ENCODE data around the gene ANO1. TPM values are rescaled to one million over a fixed set of nuclear protein-coding genes. Genes with fewer than 3 reads are reported as not detected.

Gene ANO1
- total RNA-seq, 4 donors from 2014 or later, result 22.5 to 57.6 (median 41.4) TPM

DNA sequence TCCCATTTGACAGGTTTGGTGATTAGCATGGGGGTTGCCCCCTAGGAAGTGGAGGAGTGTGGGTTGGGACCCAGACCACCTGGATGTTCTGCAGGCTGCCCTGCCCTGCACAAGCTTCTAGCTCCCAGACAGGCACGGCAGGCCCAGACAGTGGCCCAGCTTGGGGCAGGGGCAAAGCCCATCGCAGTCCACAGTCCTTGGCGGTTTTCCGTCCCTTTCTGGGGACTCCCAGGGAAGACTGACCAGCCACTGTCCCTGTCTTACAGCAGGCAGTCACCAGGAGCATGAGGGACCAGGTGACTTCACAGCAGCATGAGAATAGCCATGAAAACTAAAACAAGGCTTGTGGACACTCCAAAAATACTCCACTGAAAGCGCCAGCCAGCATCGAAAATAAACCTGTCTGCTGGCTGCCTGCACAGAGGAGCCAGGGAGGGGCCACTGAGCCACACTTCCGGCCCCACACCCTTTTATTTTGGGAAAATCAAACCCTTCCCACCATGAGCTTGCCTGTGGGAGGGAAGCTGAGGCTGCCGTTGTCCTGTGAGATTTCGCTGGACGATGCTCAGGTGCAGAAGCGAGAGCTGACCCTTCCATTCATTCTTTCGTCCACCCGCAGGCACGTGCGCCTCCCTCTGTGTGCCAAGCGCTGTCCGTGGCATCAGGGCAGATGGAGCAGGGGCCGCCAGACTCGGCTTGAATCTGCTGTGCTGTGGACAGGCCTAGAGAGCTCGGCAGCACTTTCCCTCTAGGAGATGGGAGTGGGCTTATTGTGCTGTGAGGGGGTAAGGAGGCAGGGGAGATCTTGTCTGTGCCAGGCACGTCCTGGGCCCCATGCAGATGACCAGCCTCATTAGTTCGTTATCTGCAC is 153.0 kb downstream of the ANO1 start:
- H3K27me3 ChIP-seq, result no peaks in the 10 kb centered on the region
- no peak overlapping the region for H3K4me3 ChIP-seq
- TF ChIP-seq POLR2A (IDR thresholded peaks at IDR 0.05) (no peak), POLR2AphosphoS5 (IDR thresholded peaks at IDR 0.05) (no peak), EP300 (IDR thresholded peaks at IDR 0.05) (no peak), CTCF (IDR thresholded peaks at IDR 0.05) (no peak)
- H3K4me1 ChIP-seq, result no peaks in the 10 kb centered on the region
- H3K9me3 ChIP-seq, result no peaks in the 10 kb centered on the region
- ATAC-seq, result no peak
- WGBS, 2 donors (ENCODE audit: low coverage in 1 of 2), result 0 to 71% methylated on average over 1 to 6 of the region's 22 CpGs
- no peaks in the 10 kb centered on the region for H3K36me3 ChIP-seq
- no peak overlapping the region for H3K27ac ChIP-seq

- no peak overlapping the region for H3K27ac ChIP-seq
- ATAC-seq, result no peak
- TF ChIP-seq POLR2AphosphoS5 (IDR thresholded peaks at IDR 0.05) (no peak), CTCF (IDR thresholded peaks at IDR 0.05) (no peak), POLR2A (IDR thresholded peaks at IDR 0.05) (no peak), EP300 (IDR thresholded peaks at IDR 0.05) (no peak)
Measured at GRCh38 chr11:70233034-70233433, 154.9 kb downstream of the ANO1 start.

GRCh38 chr11:70233511-70233934 is 155.4 kb downstream of the ANO1 start:
- WGBS, 2 donors (ENCODE audit: low coverage in 1 of 2), result 25 to 47% methylated on average over 4 to 8 of the region's 11 CpGs
- no peaks in the 10 kb centered on the region for H3K4me1 ChIP-seq
- TF ChIP-seq POLR2A (IDR thresholded peaks at IDR 0.05) (no peak), POLR2AphosphoS5 (IDR thresholded peaks at IDR 0.05) (no peak), CTCF (IDR thresholded peaks at IDR 0.05) (no peak), EP300 (IDR thresholded peaks at IDR 0.05) (no peak)
- H3K27ac ChIP-seq, result no peak overlapping the region
- H3K4me3 ChIP-seq, result no peak overlapping the region
- no peak for ATAC-seq
- no peaks in the 10 kb centered on the region for H3K27me3 ChIP-seq
- H3K9me3 ChIP-seq, result no peaks in the 10 kb centered on the region
- no peaks in the 10 kb centered on the region for H3K36me3 ChIP-seq

More at GRCh38 chr11:70233034-70233433, 154.9 kb downstream of the ANO1 start:
- Histone ChIP-seq H3K36me3 (no peaks in the 10 kb centered on the region), H3K27me3 (no peaks in the 10 kb centered on the region), H3K9me3 (no peaks in the 10 kb centered on the region), H3K4me3 (no peak overlapping the region), H3K4me1 (no peaks in the 10 kb centered on the region)

- Histone ChIP-seq H3K36me3 (no peaks in the 10 kb centered on the region), H3K4me1 (no peaks in the 10 kb centered on the region), H3K9me3 (no peaks in the 10 kb centered on the region), H3K27me3 (no peaks in the 10 kb centered on the region), H3K27ac (no peak overlapping the region), H3K4me3 (no peak overlapping the region)
- no peak for ATAC-seq
- TF ChIP-seq POLR2A (IDR thresholded peaks at IDR 0.05), result no peak
- TF ChIP-seq CTCF (IDR thresholded peaks at IDR 0.05), result no peak
- no peak for TF ChIP-seq POLR2AphosphoS5 (IDR thresholded peaks at IDR 0.05)
- TF ChIP-seq EP300 (IDR thresholded peaks at IDR 0.05), result no peak
- 98% methylated on average over 9 of the region's 9 CpGs; no CpG with 5 or more reads in 1 of the 2 donors for whole genome bisulfite sequencing, 2 donors (ENCODE audit: low coverage in 1 of 2)
Measured at GRCh38 chr11:70233962-70234361, 155.8 kb downstream of the ANO1 start.

Small RNA genes within 50 kb of the gene (small RNA-seq; reads per million reads assigned to genes)
- 0 reads per million in 4 donors for gene RNU6-1175P

Other genes with a start within 250 kb of the ANO1 start
- gene FADD, start 125.0 kb downstream of the ANO1 start, total RNA-seq, result 10 to 100 TPM; 17.0 to 26.6 (median 21.9) TPM
- 10 to 100 TPM; 54.3 to 68.8 (median 61.5) TPM for gene PPFIA1, start 192.4 kb downstream of the ANO1 start, total RNA-seq